Stimulated activated naive CD4-positive, alpha-beta T cell (primary cell): ENCODE measurements around the gene PI4K2A.
A peak's percentile ranks its signal among the peaks of the same experiment; 100 is the strongest.

Experiments used
- DNase-seq, 6 experiments: peaks; one replicate each; lab custom pipeline; 2025; lab: John Stamatoyannopoulos, UW

PI4K2A gene

GRCh38 chr10:97707134-97707861 lies 66.8 kb downstream of the PI4K2A start:
- DNase-seq = no peak

GRCh38 chr10:97708167-97708566 lies 67.7 kb downstream of the PI4K2A start:
- DNase-seq = no peak

DNA sequence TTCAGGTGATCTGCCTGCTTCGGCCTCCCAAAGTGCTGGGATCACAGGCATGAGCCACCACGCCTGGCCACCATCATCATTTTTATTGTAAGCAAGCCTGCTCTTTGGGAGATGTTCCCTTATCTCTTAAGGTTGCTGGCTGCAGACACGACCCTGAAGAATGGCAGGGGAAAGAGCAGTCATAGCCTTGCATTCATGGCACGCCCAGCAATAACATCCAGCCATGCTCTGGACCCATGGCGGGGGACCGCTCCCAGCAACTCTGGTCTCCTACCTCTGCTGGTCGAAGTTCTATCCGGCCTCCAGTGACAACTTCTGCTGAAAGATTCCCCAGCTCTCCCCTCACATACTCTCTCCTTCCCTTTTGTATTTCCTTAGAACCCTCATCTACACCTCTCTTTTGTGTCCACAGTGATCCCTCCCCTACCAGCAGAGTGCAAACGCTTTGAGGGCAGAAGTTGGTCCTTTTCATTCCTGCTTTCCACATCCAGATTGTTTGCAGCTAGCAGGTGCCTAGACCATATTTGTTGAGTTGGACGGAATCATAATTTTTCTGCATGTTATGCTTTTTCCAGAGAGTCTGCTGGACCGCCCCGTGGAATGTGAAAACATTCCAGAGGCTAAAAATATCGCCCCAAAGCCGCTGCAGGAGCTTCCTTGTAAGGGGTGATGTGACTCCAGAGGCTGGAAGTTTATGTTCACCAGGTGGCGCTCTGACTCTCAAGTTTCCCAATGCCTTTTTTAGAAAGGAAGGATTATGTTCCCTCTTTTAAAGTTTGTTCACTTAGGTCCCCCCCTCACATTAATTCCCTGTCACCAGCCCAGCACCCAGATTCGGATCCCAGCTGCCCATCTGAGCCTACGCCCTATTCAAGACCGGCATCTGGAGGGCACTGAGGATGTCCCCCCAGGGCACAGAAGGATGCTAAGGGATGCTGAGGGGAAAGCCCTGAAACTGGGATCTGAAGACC lies 68.8 kb downstream of the PI4K2A start:
- DNase-seq = peak in 4 of 6 experiments; percentile 15 to 22 (median 16)

DNA sequence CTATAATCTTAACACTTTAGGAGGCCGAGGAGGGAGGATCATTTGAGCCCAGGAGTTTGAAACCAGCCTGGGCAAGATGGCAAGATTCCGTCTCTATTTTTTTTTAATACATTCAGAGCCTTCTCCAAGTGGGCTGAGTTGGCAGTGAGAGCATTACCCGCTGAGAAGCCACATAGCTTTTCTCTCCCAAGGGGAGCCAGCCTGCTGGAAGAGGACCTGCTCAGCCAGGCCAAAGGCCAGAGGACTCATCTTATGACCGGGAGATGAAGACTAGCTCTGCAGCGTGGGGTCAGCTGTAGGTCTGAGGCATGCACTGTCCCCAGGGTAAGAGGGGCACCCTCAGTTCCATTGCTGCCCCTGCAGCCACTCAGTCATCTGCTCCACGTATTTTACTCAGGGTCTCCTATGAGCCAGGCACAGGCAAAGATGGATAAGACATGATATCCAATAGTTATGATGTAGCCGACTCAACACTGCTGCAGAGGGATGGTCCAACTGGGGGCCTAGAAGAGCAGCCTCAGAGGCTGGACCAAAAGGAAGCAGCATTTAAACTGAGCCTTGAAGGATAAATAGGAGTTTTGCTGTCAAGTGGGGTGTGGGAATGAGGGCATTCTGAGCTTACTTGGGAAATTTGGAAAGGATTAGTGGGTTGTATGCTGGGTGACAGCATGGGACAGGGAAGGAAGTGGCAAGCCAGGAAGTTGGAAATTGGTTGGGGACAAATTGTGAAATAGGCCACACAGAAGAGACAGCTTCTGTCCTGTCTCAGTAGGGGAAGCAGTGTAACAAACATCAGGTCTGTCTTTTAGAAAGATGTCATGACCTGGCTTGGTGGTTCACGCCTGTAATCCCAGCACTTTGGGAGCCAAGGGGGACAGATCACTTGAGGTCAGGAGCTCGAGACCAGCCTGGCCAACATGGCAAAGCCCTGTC lies 71.4 kb downstream of the PI4K2A start:
- no peak for DNase-seq

GRCh38 chr10:97713339-97713825 lies 72.9 kb downstream of the PI4K2A start, which contains the start of gene MARVELD1:
MARVELD1 (plus strand) TSS chr10:97713730; CDS start chr10:97713877, 147 bp downstream.
- DNase-seq = peak in 1 of 6 experiments; percentile 12

DNA sequence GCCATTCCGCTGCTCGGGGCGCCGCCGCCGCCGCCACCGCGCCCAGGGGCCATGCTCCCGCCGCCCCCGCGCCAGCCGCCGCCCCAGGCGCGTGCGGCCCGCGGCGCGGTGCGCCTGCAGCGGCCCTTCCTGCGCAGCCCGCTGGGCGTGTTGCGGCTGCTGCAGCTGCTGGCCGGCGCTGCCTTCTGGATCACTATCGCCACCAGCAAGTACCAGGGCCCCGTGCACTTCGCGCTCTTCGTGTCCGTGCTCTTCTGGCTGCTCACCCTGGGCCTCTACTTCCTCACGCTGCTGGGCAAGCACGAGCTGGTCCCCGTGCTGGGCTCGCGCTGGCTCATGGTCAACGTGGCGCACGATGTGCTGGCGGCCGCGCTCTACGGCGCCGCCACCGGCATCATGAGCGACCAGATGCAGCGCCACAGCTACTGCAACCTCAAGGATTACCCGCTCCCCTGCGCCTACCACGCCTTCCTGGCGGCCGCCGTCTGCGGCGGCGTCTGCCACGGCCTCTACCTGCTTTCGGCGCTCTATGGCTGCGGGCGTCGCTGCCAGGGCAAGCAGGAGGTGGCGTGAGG lies 73.4 kb downstream of the PI4K2A start:
- peak; percentile 26 to 42 (median 29) for DNase-seq

GRCh38 chr10:97714401-97715258 lies 74.2 kb downstream of the PI4K2A start:
- DNase-seq = no peak

GRCh38 chr10:97715259-97715874 lies 74.9 kb downstream of the PI4K2A start:
- DNase-seq = no peak

DNA sequence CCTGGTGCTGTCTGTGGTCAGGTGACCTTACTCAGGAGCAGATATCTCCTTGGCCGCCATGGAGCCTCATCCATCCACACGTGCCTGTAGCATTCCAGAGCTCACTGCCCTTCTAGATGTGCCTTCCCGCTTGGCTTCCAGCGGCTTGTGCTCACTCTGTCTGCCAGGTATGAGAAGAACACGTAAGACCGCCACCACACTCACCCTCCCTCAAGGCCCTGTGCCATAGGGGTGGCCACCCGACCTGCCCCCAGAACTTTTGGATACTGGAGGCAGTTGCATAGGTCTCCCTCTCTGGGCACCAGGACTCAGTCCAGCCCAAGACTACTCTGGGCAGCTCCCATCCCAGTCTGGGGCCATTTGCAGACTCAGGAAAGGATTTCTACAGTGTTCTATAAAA lies 77.2 kb downstream of the PI4K2A start:
- no peak for DNase-seq

GRCh38 chr10:97718178-97718577 lies 77.7 kb downstream of the PI4K2A start:
- DNase-seq = no peak

- no peak for DNase-seq
These were observed 78.2 kb downstream of the PI4K2A start for GRCh38 chr10:97718659-97719142.

- no peak for DNase-seq
These were observed 79.1 kb downstream of the PI4K2A start for GRCh38 chr10:97719602-97720001.

DNA sequence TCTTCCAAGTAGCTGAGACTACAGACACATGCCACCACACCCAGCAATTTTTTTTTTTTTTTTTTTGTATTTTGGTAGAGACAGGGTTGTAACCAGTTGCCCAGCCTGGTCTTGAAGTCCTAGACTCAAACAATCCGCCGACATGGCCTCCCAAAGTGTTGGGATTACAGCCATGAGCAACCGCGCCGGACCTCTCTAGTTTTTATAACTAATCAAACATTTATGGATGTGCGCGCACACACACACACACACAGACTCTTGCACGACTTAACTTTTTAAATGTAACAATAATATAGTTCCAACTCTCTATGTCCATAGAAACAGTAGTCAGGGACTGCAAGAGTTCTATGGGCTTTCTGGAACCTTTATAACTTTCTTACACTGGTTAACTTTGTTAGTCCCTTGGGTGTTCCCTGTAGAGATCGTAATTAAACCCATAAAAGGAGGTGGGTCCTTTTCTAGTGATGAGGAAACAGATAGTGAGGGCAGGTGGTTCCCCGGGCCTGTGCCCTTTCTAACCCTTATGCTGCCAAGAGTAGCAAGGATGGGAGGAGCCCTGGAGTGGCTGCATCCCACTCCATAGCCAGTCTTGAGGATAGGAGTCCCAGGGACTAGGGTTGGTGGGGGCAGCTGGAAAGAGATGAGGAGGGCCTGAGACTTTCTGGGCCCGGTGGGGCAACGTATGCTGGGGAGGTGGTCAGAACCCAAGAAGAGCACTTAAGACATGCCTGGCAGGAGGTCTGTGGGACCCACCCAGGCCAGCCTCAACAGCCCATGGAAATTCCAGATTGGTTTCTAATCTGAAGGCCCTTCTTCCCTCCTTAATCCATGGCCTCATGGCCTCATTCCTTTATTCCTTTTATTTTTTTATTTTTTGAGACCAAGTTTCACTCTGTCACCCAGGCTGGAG lies 81.7 kb downstream of the PI4K2A start:
- no peak for DNase-seq

- DNase-seq = no peak
These were observed 82.5 kb downstream of the PI4K2A start for GRCh38 chr10:97723001-97723400.

DNA sequence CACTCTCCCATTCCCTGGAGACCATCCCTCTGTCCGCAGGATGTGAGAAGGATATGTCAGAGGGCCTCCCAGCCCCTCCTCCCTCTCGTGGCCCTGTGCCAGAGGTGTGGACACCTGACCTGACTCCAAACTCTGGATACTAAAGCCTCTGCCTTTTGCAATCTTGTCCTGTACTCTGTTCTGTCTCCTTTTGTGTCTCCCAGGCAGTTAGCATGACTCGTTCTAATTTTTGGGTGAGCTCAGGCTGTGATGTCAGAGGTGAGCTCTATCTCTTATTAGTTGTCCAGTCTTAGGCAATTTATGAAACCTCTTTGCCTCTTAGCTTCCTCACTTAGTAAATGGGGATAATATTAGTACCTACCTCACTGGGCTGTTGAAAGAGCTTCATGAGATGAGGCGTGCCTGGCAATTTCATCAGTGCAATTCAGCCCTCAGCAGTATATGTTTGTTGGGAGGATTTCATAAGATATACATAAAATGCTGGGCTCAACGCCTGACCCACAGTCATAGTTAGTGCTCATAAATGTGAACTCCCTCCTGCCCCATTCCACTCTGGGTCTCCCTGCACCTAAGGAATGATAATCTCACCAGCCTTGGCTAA lies 84.0 kb downstream of the PI4K2A start:
- no peak for DNase-seq
